Stimulated activated CD8-positive, alpha-beta memory T cell treated with anti-CD3 and anti-CD28 coated beads, Interleukin-15, amount 100 ng/mL, for 1 hour (primary cell): ENCODE results near the gene AURKB.
"Not testable (repeated sequence)": the region's sequence is repeated elsewhere in the genome, so short reads cannot be mapped to it uniquely, and the experiment has no call there.

Experiments
- DNase-seq: peaks from one replicate; pipeline ENCODE4 v3.0.0-alpha.2; 2020; ENCODE audit warnings: low read depth

Gene AURKB

GRCh38 chr17:8187517-8188262 lies 22.7 kb downstream of the AURKB start:
- peak; percentile 87 for DNase-seq

DNA sequence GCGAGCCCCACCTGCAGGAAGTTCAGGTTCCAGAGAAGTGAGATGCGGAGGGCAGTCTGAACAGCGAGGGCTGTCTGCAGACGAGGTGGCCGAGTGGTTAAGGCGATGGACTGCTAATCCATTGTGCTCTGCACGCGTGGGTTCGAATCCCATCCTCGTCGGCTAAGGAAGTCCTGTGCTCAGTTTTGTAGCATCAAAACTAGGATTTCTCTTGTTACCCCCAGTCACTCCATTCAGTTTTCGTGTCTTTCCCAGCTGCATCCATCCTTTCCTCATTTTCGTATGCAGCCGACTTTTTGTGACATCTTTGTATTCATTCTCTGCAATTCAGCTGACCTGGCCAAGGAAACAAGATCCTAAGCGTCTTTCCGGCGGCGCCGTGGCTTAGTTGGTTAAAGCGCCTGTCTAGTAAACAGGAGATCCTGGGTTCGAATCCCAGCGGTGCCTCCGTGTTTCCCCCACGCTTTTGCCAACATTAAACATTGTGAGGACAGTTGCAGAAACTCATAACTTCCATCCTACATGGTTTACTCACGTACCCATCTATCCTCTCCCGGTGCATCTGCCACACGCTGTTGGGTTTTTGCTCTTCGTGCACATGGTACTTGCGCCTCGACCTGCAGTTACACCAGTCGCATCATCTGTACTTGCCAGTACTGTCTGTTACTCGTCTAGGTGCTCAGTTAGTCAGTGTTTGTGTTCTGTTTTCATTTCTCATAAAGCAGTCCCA lies 23.4 kb downstream of the AURKB start:
- DNase-seq = peak; percentile 83

- no peak for DNase-seq
These were observed 24.0 kb downstream of the AURKB start for GRCh38 chr17:8186446-8186786.

- peak; percentile 87 for DNase-seq
These were observed 24.6 kb downstream of the AURKB start for GRCh38 chr17:8185582-8186445.

GRCh38 chr17:8176998-8177731 lies 33.2 kb downstream of the AURKB start:
- DNase-seq = no peak

DNA sequence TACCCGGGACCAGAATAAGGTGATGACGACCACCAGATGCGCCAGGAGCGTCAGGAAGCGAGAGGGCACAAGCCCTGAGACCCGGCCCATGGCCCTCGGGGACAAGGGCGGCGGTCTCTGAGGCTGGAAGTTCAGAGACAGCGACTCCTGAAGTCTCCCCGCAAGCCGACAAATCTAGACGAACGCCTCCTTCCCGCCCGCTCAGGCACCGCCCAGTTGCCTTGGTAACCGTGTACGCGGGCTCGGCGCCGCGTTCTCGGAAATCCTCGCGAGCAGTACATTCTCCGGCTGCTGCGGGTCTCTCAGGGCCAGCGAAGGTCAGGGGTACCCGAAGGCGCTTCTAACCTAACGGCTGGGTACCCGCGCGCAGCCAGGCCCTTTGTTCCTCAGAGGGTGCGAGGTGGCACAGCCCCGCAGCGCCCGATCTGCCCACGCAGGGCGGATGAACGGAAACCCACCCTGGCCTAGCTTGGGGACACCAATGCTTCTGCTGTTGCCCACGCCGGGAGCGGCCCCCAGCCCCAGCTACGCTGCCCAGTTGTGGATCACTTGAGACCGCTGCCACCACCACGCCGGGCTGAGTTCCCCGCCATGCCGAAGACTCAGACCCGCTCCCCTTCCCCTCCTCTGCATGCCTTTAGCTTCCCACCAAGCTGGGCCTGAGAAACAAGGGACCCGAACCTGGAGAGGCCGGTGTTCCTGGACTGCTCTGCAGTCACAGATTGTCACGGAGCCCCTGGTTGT lies 34.0 kb downstream of the AURKB start, which contains the start of gene TMEM107:
Gene TMEM107, minus strand, starts transcription at position 184 of the 744 bp plus-strand sequence. Its CDS starts 94 bp downstream, at position 90.
- no peak for DNase-seq

DNA sequence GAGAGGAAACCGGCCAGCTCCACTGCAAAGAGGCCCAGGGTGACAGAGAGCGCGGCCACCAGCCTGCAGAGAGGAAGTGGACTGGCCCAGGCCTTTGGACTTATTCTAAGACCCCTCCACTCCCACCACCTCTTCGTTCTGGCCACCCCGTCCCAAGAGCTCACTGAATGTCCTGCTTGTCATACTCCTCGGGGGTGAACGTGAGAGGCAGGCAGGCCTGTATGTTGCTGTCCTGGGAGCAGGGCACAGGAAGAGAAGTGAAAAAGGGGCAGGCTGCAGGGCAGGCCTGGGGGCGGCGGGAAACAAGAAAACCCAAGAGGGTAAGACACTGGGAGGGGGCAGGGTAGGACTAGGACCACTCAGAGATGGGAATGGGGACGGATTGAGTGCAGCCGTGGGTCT lies 34.6 kb downstream of the AURKB start:
- no peak for DNase-seq

- DNase-seq = no peak
These were observed 36.5 kb downstream of the AURKB start for GRCh38 chr17:8173871-8174322.

DNA sequence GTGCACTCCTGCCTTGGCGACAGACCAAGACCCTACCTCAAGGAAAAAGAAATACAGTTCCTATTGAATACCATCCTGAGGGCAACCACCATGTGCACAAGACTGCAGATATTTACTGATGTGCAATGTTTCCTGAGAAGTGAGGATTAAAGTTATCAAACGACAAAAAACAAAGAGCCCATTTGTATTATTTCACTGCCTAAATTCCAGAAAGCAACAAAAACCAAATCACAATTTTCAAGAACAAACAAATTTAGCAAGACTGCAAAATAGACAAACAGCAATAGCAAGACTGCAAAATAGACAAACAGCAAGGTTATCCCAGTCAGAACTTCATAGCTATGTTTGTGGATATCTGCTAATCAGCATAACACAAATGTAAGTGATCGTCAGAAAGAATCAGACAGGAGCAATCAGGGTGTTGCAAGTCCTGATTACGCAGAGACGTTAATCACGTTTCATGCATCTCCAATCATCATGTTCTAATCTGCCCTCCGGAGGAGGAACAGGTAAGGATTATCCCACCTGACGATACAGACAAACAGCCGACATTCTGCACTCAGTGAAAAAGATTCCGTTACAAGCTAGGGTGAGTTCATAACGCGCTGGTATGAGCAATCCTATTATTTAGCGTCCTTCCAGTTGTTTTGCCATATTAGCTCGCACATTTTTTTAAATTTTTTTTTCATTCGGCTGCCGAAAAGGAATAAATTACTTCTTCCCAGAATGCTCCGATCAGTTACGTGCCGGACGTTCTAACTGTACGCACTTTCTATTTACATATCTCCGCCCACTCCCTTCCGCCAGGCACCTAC lies 37.1 kb downstream of the AURKB start:
- no peak for DNase-seq

DNA sequence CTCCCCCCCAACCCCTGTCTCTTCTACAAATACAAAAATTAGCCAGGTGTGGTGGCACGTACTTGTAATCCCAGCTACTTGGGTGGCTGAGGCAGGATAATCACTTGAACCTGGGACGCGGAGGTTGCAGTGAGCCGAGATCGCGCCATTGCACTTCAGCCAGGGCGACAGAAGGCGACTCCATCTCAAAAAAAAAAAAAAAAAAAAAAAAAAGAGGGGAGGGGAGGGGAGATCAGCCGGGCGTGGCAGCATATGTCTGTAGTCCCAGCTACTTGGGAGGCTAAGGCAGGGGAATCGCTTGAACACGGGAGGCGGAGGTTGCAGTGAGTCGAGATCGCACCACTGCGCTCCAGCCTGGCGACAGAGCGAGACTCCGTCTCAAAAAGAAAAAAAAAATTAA lies 40.2 kb downstream of the AURKB start:
- DNase-seq = not testable (repeated sequence)

- no peak for DNase-seq
These were observed 42.8 kb downstream of the AURKB start for GRCh38 chr17:8167526-8167925.

DNA sequence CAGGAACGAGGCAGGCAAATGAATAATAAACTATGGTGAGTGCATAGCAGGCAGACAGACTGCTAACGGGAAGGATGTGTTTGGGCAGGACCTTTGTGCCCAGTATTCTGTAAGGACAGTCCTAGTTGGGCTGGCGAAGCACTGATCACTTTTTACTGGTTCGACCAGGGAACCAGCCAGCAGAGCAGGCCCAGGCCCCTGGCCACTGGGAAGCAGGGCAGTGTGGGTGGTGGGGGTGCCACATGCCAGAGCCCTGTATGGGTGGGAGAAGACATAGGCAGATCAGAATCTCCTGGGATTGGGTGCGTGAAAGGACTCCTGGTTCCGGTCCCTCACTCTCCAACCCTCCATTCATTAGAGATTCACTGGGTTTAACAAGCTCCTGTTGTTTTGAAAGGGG lies 43.6 kb downstream of the AURKB start:
- DNase-seq = no peak

DNA sequence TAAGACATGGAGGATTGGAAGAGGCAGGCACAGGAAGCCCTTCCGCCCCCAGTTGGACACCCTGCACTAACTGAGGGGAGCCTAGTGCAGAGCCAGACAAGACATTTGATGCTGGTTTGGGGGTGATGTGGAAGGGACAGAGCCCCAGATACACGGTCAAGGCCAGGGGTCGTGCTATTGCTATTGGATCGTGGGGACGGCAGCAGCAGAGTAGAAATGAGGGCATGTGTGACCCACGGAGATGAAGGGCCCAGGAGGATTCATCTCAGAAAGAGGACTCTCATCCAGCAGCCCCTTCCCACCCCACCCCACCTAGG lies 45.6 kb downstream of the AURKB start:
- no peak for DNase-seq

GRCh38 chr17:8163978-8164814 lies 46.2 kb downstream of the AURKB start:
- DNase-seq = no peak

GRCh38 chr17:8162997-8163977 lies 47.1 kb downstream of the AURKB start:
- no peak for DNase-seq

DNA sequence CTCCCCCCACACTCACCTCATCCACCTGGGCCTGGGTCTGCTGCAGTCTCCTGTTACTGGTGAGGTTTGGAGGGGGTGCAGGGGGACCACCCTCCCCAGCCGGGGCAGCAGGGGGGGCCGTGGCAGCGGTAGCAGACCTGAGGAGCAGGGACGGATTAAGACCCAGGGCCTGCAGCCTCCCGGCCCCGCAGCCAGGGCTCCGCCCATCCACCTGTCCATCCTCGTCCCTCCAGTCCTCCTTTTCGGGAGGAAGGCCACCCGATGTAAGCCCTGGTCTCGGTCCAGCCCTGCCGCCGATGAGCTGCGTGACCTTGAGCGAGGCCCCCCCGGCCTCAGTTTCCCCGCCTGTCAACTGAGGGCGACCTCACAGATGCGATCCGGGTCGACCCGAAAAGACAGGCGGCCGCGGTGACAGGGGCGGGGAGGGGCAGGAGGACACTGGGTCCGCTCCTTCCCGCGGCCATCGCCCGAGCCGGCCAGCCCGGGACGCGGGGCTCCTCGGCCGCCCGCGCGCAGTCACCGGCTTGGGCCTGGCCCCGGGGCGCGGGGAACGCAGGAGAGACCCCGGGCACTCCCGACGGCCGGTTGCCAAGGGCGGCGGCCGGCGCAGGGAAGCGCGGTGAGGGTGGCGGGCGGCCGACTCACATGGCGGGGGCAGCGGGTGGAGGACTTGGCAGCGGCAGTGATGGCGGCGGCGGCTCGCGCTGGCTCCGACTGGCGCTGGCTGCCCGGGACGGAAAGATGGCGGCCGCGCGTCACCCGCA lies 48.0 kb downstream of the AURKB start, which contains the start of gene VAMP2:
Gene VAMP2, minus strand, starts transcription at position 716 of the 764 bp plus-strand sequence. Its CDS starts 69 bp downstream, at position 647.
- peak; percentile 62 for DNase-seq
